HEK293T (cell line): ENCODE measurements around the gene ZIC2.

Experiments
- CTCF ChIA-PET: fragments of 350-600 bp; formaldehyde crosslinking; extraction: SDS; loops from one replicate; lab custom pipeline; 2021; ENCODE audit warnings: antibody characterized with exemption, inconsistent platforms; lab: Yijun Ruan, JAX
- POLR2A ChIA-PET: fragments of 350-600 bp; formaldehyde crosslinking; extraction: SDS; loops from one replicate; lab custom pipeline; 2020; ENCODE audit warnings: antibody characterized with exemption, inconsistent platforms; lab: Yijun Ruan, JAX
- DNase-seq: peaks from one replicate; pipeline ENCODE4 v3.0.0; 2012; ENCODE audit warnings: mixed read lengths; ENCODE audit errors: extremely low spot score
- ARNT ChIP-seq: fragments of 450-650 bp; IDR thresholded peaks from 2 replicates; pipeline ENCODE4 v1.6.1; 2017; ENCODE audit warnings: mild to moderate bottlenecking
- BHLHE40 ChIP-seq: fragments of 450-650 bp; IDR thresholded peaks from 2 replicates; pipeline ENCODE4 v1.6.1; 2016; ENCODE audit warnings: mild to moderate bottlenecking, moderate library complexity, borderline replicate concordance
- CTBP1 ChIP-seq: fragments of 450-650 bp; IDR thresholded peaks from 2 replicates; pipeline ENCODE4 v1.6.1; 2016; ENCODE audit warnings: borderline replicate concordance
- ELF4 ChIP-seq: fragments of 450-650 bp; IDR thresholded peaks from 2 replicates; pipeline ENCODE4 v1.6.1; 2017; ENCODE audit warnings: antibody characterized with exemption
- FOXA1 ChIP-seq: fragments of 450-650 bp; IDR thresholded peaks from 2 replicates; pipeline ENCODE4 v1.6.1; 2016; ENCODE audit warnings: mild to moderate bottlenecking
- FOXK2 ChIP-seq: fragments of 450-650 bp; IDR thresholded peaks from 2 replicates; pipeline ENCODE4 v1.6.1; 2016; ENCODE audit warnings: mild to moderate bottlenecking
- FOXM1 ChIP-seq: fragments of 450-650 bp; IDR thresholded peaks from 2 replicates; pipeline ENCODE4 v1.6.1; 2017; ENCODE audit warnings: mild to moderate bottlenecking, borderline replicate concordance
- HDGF ChIP-seq: fragments of 450-650 bp; IDR thresholded peaks from 2 replicates; pipeline ENCODE4 v1.6.1; 2017; ENCODE audit warnings: antibody characterized with exemption, borderline replicate concordance
- L3MBTL2 ChIP-seq: fragments of 450-650 bp; conservative IDR thresholded peaks from 2 replicates; pipeline ENCODE4 v1.6.1; 2016; ENCODE audit warnings: mild to moderate bottlenecking
- LEF1 ChIP-seq: fragments of 450-650 bp; IDR thresholded peaks from 2 replicates; pipeline ENCODE4 v1.6.1; 2017; ENCODE audit warnings: mild to moderate bottlenecking, borderline replicate concordance
- NFRKB ChIP-seq: fragments of 450-650 bp; IDR thresholded peaks from 2 replicates; pipeline ENCODE4 v1.6.1; 2016; ENCODE audit warnings: mild to moderate bottlenecking, moderate library complexity
- SP1 ChIP-seq: fragments of 450-650 bp; IDR thresholded peaks from 2 replicates; pipeline ENCODE4 v1.6.1; 2017
- SUZ12 ChIP-seq: fragments of 450-650 bp; IDR thresholded peaks from 2 replicates; pipeline ENCODE4 v1.6.1; 2016; ENCODE audit warnings: mild to moderate bottlenecking
- TARDBP ChIP-seq: fragments of 450-650 bp; IDR thresholded peaks from 2 replicates; pipeline ENCODE4 v1.6.1; 2016
- ZNF384 ChIP-seq: fragments of 450-650 bp; IDR thresholded peaks from 2 replicates; pipeline ENCODE4 v1.6.1; 2016
- TF ChIP-seq, protein P1 (sequence below): fragments of 450-650 bp; IDR thresholded peaks from 2 replicates; pipeline ENCODE4 v1.6.1; 2016

Gene ZIC2

DNA sequence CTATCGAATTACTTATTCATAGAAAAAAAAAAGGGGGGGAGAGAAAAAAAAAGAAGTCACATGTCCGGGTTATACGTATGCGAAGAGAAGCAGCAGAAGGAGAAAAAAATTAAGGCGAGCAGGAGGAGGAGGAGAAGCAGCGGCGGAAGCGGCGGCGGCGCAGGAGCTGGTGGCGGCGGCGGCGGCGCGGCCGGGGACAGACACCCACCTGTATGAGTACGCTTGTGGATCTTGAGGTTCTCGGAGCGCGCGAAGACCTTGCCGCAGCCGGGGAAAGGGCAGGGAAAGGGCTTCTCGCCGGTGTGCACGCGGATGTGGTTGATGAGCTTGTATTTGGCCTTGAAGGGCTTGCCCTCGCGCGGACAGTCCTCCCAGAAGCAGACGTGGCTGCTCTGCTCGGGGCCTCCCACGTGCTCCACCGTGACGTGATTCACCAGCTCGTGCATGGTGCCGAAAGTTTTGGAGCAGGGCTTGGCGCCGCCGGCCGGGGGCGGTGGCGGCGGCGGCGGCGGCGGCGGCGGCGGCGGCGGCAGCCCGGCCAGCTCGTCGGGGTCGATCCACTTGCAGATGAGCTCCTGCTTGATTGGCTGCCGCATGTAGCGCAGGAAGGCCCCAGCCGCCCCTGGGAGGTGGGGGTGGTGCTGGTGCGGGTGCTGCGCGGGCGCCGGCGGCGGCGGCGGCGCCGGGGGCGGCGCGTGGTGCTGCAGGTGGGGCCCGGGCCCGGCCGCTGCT is 11.5 kb upstream of the ZIC2 start:
- ChIA-PET CTCF (interaction anchor here (0.5 to 1.3 kb wide), 3 partner anchors 11 to 56 kb away, joined by 3 read pairs; partner anchors contain the start of gene ZIC2), POLR2A (interaction anchor here (0.6 to 2.8 kb wide), 16 partner anchors 9 to 364 kb away, joined by 3 to 66 read pairs (median 5); partner anchors contain the start of genes CLYBL, PCCA and ZIC2)
- DNase-seq, result peak; percentile 62
- TF ChIP-seq ELF4, result no peak
- 0 out of 2 replicates have a peak, but pooled peaks have one; percentile 46 for TF ChIP-seq ZNF384
- no peak for TF ChIP-seq NFRKB
- TF ChIP-seq L3MBTL2, result peak; percentile 67

DNA sequence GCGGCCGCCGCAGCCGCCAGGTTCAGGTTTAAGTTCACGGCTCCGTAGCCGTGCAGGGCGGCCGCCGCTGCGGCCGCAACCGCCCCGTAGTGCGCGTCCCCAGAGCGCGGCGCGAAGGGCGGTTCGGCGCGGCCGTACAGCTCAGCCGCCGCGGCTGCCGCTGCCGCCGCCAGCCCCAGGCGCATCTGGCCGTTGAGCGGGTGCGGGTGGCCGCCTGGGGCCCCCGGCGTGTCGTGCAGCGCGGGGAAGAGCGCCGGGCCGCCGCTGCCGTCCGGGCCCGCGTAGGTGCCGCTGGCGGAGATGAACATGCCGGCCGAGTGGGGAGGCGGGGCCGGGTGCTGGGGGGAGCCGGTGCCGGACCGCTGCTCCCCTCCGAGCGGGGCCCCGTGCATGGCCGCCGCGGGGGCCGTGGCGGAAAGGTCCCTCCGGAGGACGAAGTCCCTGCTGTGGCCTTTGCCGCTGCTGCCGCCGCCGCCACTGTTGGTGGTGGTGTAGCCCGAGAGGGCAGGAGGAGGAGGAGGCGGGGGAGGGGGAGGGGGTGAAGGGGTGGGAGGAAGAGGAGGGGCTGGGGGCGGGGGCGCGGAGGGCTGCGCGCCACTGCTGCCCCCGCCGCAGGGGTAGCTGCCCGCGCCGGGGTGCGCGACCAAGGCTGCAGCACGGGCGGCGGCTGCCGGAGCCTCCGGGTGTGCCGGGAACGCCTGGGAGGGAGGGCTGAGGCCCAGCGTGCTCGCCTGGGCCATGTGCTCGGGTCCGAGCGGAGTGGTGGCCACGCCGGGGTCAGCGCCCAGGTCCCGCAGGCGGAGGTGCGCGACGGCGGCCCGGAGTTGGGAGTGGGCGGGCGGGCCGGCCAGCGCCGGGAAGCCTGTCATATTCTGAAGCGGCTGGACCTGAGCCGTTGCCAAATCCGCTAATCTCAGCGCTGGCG is 10.7 kb upstream of the ZIC2 start:
- peak; percentile 45 for DNase-seq
- ChIA-PET CTCF (interaction anchor here (1.3 kb wide), 1 partner anchor 55 kb away, joined by 3 read pairs; no protein-coding TSS in a partner anchor), POLR2A (interaction anchor here (0.8 to 2.8 kb wide), 19 partner anchors 10 to 472 kb away, joined by 3 to 66 read pairs (median 4); partner anchors contain the start of genes CLYBL, PCCA and ZIC2)
- TF ChIP-seq SUZ12 (no peak), LEF1 (peak; percentile 52; the same call in 1 of the 2 replicates), SP1 (no peak), FOXM1 (peak; percentile 64; the same call in 1 of the 2 replicates), ARNT (peak; percentile 27; the same call in 1 of the 2 replicates), FOXK2 (no peak), NFRKB (no peak), ELF4 (no peak)

DNA sequence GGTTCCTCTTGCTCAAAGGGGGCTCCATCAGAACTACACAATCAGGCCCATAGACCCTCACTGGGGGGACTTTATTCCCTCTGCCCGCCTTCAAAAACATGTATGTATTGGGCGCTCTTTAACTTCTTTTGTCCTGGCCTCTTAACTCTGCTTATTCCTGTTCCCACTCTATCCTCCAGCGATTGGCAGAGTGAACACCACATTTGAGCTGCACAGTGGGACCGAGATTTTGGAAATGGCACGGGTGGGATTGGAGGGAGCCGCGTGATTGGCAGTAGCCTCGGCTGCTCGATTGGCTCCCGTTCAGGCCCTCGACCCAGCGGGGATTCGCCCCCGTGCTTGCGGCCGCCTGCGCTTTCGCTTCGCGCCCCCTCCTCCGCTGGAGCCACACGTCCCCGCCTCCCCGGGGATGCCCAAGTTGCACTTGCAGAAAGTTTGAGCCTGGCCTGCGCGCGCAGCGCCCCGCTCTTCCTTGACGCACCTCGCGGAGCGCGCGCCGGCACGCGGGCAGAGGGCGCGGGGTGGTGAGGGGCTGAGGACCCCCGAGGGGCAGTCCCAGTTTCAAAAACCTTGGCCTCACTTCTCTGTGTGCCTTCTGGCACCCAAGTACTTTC is 9.9 kb upstream of the ZIC2 start, which contains the start of gene ZIC5:
ZIC5 (minus strand) TSS at position 192 of the 614 bp plus-strand sequence; CDS start at position 28, 164 bp downstream.
- CTCF ChIA-PET, result no interaction called here
- DNase-seq, result peak; percentile 70
- TF ChIP-seq BHLHE40, result no peak
- TF ChIP-seq FOXM1, result no peak
- no peak for TF ChIP-seq ELF4
- TF ChIP-seq CTBP1, result no peak
- peak; percentile 93 for TF ChIP-seq L3MBTL2
- no peak for TF ChIP-seq FOXA1
- TF ChIP-seq ARNT, result no peak
- no peak for TF ChIP-seq NFRKB
- TF ChIP-seq LEF1, result no peak
- TF ChIP-seq TARDBP, result no peak
- no peak for TF ChIP-seq ZNF384
- TF ChIP-seq FOXK2, result no peak
- TF ChIP-seq, protein P1, sequence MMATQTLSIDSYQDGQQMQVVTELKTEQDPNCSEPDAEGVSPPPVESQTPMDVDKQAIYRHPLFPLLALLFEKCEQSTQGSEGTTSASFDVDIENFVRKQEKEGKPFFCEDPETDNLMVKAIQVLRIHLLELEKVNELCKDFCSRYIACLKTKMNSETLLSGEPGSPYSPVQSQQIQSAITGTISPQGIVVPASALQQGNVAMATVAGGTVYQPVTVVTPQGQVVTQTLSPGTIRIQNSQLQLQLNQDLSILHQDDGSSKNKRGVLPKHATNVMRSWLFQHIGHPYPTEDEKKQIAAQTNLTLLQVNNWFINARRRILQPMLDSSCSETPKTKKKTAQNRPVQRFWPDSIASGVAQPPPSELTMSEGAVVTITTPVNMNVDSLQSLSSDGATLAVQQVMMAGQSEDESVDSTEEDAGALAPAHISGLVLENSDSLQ, result peak; percentile 97
- TF ChIP-seq SUZ12, result no peak
- no peak for TF ChIP-seq HDGF
- POLR2A ChIA-PET, result interaction anchor here (0.6 to 2.8 kb wide), 12 partner anchors 9 to 473 kb away, joined by 3 to 66 read pairs (median 4); partner anchors contain the start of gene ZIC2

DNA sequence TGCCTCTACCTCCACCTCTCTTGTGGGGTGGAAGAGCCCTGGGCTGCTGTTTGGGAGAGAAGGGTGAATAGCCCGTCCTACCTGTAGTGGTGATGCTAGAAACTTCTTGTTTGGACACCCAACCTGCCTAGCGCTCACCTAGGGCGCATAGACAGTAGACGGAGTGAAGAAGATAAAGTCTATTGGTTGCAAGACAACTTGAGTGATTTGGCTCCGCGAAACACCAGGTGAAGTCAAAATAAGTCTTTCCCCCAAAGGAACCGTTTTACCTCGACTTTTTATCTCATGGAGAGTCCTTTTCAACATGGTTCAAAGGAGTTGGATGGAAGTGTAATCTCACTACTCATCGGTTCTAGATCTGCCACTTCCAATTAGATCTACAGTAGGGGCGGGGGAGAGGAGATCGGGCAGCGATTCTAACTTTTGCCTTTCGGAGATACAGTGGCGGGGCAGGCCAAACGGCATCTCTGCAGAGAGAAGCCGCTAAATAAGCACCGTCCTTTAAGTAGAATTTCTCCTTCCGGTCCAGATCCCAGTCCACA is 9.3 kb upstream of the ZIC2 start:
- ChIA-PET POLR2A (interaction anchor here (0.6 to 2.8 kb wide), 11 partner anchors 8 to 474 kb away, joined by 3 to 66 read pairs (median 4); partner anchors contain the start of gene ZIC2), CTCF (no interaction called here)
- TF ChIP-seq ARNT (no peak), ZNF384 (no peak), FOXA1 (no peak), BHLHE40 (no peak), FOXM1 (no peak), LEF1 (no peak)
- TF ChIP-seq, protein P1, result no peak
- DNase-seq, result no peak

DNA sequence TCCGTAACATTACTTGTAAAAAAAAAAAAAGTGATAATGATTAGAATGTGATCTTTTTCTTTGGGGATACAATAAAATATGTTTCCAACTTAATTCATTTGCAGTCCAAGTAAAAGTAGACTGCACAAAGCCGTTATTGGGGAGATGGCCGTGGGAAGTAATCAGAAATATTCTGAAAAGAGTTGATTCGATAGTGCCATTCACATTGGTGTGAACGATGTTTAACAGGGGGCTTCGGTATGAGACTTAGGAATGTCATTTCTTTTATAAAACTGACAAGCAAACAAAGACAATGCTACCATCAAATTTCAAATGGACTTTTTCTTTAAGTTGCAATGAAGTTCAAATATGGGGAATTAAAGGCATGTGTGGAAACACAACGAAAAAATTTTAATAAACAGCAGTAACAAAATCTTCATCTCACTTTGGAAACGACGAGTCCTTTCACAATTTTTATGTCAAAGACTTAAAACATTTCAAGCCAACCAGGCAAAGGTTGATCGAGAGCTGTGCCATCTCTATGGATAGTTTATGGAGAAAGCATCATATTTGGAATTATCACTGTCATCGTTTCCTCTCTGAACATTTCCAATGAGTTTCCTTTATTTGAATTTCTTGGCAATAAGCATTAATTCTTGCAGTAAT is 8.3 kb upstream of the ZIC2 start:
- ChIA-PET POLR2A (interaction anchor here (0.8 to 1.6 kb wide), 5 partner anchors 14 to 420 kb away, joined by 3 to 5 read pairs (median 4); partner anchors contain the start of gene PCCA), CTCF (no interaction called here)
- no peak for DNase-seq
- TF ChIP-seq, protein P1, result no peak
- TF ChIP-seq NFRKB (no peak), FOXM1 (no peak), ZNF384 (no peak), L3MBTL2 (no peak), SP1 (no peak), CTBP1 (no peak), HDGF (no peak)
